Body of pancreas (tissue), 4 donors: Measurements from ENCODE around the gene GPR3. TPM values are rescaled to one million over a fixed set of nuclear protein-coding genes. Genes with fewer than 3 reads are reported as not detected.

Experiments
- ATAC-seq: fragments of 150-250 bp; one replicate; pipeline ENCODE4 v1.9.1; 2016
- DNase-seq, 4 donors: peaks; one replicate each; pipeline ENCODE4 v3.0.0-alpha.2; 2019
- H3K27ac ChIP-seq, 4 donors: fragments of 200-600 bp; sonication (generic); 1 replicate in 3 of 4; 2 replicates in 1 of 4; pipeline versions ENCODE4 v1.5.1 to v1.6.1; 2016 to 2019; ENCODE audit warnings: mild to moderate bottlenecking in 1 of 4, mixed read lengths in 1 of 4, moderate library complexity in 1 of 4
- H3K27me3 ChIP-seq, 2 donors: fragments of 200-600 bp; sonication (generic); one replicate each; pipeline ENCODE4 v1.6.0; 2016; ENCODE audit warnings: mild to moderate bottlenecking in 1 of 2
- H3K36me3 ChIP-seq, 2 donors: fragments of 200-600 bp; sonication (generic); replicated peaks in 1 of 2; 2 replicates each; pipeline ENCODE4 v1.5.1; 2016; ENCODE audit warnings: low read depth in 2 of 2; ENCODE audit not compliant: insufficient read depth in 1 of 2
- H3K4me1 ChIP-seq: fragments of 200-600 bp; sonication (generic); one replicate; pipeline ENCODE4 v1.6.0; 2016
- H3K4me3 ChIP-seq, 2 donors: fragments of 200-600 bp; sonication (generic); 1 replicate in 1 of 2; 2 replicates in 1 of 2; pipeline ENCODE4 v1.5.1; 2016 to 2019
- H3K9me3 ChIP-seq, 3 donors: fragments of 200-600 bp; sonication (generic); 1 replicate in 2 of 3; 2 replicates in 1 of 3; pipeline ENCODE4 v1.5.1; 2016
- POLR2A ChIP-seq, 3 donors: fragments of 450-650 bp; IDR thresholded peaks; one replicate each; pipeline ENCODE4 v1.6.1; 2016; ENCODE audit warnings: antibody characterized with exemption in 3 of 3, mild to moderate bottlenecking in 2 of 3
- WGBS, 2 donors: methylation state at CpG; one replicate each; pipeline ENCODE4 v1.1.5; 2017; 5-methylcytosine and 5-hydroxymethylcytosine counted together
- intact Hi-C: fragments of 100-400 bp; cut with DNase I; formaldehyde crosslinking; loops from one replicate; pipeline ENCODE4 v1.15.1; 2023
- total RNA-seq, 2 donors: library from RNA; depleted of rRNA; stranded (reverse); fragments of >200 nt; gene quantifications; one replicate each; pipeline ENCODE4 v1.1.0, GENCODE V29; 2016
- TF ChIP-seq, protein P1 (sequence below), 7 experiments: fragments of 450-650 bp in 4 of 7; fragments of 200-600 bp in 3 of 7; sonication (generic) in 3 of 7; IDR thresholded peaks; one replicate each; pipeline ENCODE4 v1.5.1; 2016 to 2019; ENCODE audit warnings: antibody characterized with exemption in 7 of 7

Gene GPR3
- total RNA-seq, 2 donors from 2014 or later: not detected

DNA sequence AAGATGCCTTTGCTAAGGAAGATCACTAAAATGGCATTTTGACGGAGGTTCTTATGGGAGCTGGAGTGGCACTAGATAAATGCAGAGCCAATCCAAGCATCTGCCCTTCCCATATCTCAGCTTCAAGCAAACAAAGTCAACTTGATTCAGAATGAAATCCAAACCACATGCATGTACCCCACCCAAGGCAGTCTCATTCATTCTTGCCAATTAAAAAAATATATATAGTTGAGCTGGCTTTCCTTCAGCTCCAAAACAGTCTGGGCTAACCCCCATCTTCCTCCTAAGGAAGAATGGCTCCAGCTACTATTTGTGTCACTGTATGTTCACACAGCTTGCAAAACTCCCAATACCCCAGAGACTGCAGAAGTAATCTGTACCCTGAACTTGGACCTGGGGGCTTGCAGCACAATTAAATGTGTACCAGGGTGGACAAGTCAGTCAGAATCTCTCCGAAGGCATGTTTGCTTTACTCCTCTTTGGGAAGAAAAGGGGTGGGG lies 35.4 kb downstream of the GPR3 start:
- Histone ChIP-seq H3K36me3 (peaks cover 0 to 12% of the 10 kb centered on the region in 2 donors), H3K9me3 (no peaks in the 10 kb centered on the region), H3K27me3 (no peaks in the 10 kb centered on the region), H3K27ac (peak overlapping the region in 2 of 4 donors; percentile 29 to 50), H3K4me3 (no peak overlapping the region), H3K4me1 (peaks cover 19% of the 10 kb centered on the region)
- 41 to 52% methylated on average over 2 of the region's 2 CpGs for WGBS, 2 donors
- DNase-seq: no peak
- TF ChIP-seq, protein P1, sequence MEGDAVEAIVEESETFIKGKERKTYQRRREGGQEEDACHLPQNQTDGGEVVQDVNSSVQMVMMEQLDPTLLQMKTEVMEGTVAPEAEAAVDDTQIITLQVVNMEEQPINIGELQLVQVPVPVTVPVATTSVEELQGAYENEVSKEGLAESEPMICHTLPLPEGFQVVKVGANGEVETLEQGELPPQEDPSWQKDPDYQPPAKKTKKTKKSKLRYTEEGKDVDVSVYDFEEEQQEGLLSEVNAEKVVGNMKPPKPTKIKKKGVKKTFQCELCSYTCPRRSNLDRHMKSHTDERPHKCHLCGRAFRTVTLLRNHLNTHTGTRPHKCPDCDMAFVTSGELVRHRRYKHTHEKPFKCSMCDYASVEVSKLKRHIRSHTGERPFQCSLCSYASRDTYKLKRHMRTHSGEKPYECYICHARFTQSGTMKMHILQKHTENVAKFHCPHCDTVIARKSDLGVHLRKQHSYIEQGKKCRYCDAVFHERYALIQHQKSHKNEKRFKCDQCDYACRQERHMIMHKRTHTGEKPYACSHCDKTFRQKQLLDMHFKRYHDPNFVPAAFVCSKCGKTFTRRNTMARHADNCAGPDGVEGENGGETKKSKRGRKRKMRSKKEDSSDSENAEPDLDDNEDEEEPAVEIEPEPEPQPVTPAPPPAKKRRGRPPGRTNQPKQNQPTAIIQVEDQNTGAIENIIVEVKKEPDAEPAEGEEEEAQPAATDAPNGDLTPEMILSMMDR (IDR thresholded peaks at IDR 0.05): no peak
- no peak for TF ChIP-seq POLR2A (IDR thresholded peaks at IDR 0.05)
- intact Hi-C loops: no loop called here
- no peak for ATAC-seq

DNA sequence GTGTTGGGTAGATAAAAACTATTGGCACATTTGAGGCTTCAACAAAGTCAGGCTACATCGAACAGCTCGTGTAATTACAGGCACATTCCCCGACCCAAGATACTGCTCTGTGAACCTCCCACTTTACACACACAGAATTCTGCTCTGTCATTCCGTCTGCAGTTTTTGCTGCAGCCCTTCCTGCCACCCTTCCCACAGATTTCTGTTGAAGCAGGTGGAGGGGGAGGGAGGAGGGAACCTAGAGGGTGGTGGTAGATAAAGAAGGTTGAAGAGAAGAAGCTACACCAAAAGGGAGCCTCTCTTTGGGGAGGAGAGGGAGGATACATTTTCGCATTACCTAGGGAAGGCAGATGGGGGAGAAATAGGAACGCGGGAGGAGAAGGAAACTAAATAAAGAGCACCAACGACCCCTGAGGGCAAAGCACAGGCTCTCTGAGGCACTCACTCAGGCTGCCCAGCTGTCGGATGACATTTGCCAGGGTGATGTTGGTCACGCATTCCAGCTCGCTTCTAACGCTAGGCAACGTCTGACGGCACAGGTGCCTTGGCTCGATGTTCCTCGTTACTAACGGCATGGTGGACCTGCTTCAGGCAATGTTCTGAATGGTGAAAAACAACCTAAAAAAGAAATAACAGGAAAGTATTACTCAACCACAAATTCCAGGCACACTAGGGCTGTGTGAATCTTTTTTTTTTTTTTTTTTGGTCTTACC lies 36.0 kb downstream of the GPR3 start:
- H3K36me3 ChIP-seq: peaks cover 0 to 12% of the 10 kb centered on the region in 2 donors
- H3K4me1 ChIP-seq: peaks cover 25% of the 10 kb centered on the region
- H3K4me3 ChIP-seq: no peak overlapping the region
- no peak for TF ChIP-seq POLR2A (IDR thresholded peaks at IDR 0.05)
- TF ChIP-seq, protein P1 (IDR thresholded peaks at IDR 0.05): no peak
- peak in 2 of 4 donors; percentile 21 to 43 for DNase-seq
- 50 to 68% methylated on average over 17 of the region's 17 CpGs for whole genome bisulfite sequencing, 2 donors
- peak; percentile 40 for ATAC-seq
- H3K27ac ChIP-seq: peak overlapping the region in 2 of 4 donors; percentile 29 to 50
- H3K27me3 ChIP-seq: no peaks in the 10 kb centered on the region
- no peaks in the 10 kb centered on the region for H3K9me3 ChIP-seq
- intact Hi-C loops: no loop called here

DNA sequence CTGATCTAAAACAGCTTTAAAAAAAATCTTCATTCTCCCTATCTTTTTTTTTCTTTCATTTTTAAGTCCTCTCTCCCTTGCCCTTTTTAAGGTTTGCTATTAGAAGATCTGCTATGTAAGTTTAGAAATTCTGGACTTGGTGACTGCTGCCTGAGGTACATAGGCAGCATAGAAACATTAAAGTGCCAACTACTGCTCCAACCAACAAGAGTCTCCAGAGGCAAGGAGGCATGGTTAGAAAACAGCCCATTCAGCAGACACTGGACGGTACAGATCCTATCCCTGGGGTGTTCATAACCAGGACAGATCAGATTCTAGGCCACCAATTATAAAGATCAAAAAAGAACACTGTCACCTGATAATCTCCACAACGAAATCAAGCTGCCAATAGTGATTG lies 36.6 kb downstream of the GPR3 start:
- Histone ChIP-seq H3K4me3 (no peak overlapping the region), H3K27ac (peak overlapping the region in 2 of 4 donors; percentile 15 to 50)

DNA sequence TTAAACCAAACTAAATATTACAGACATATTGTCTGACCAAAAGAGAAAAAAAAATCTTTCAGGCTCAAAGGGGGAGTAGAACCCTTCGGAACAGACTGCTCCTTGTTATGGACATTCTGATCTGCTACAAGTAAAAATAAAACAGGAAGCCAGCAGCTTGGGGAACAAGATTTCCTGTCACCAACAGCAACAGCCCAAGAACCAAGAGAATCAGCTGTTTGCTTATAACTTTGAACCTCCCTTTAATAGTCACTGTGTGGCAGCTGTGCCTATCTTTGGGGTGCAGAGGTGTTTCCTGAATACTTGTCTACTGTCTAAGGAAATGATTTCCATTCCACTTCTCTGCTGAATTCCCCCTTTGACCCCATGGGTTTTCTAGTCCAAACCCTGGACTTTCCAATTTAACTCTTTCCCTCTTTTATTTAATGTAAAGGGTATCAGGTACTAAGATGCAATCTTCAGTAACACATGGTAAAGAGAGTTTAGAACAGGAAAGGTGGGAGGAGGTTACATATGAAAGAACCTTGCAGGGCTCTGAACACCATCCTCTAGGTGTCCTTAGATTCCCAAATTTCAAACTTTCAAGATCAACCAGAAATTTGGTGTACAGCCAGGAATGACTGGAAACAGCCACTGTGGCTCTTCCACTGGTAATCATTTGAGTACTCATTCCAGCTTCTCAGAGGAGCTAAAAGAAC lies 38.6 kb downstream of the GPR3 start:
- peak overlapping the region in 2 of 4 donors; percentile 50 to 54 for H3K27ac ChIP-seq
- 50 to 57% methylated on average over 1 of the region's 1 CpG for WGBS, 2 donors
- DNase-seq (peak in 1 of 4 donors; percentile 45), ATAC-seq (no peak)
- H3K9me3 ChIP-seq: no peaks in the 10 kb centered on the region
- peaks cover 0 to 9% of the 10 kb centered on the region in 2 donors for H3K36me3 ChIP-seq
- no peak overlapping the region for H3K4me3 ChIP-seq
- H3K4me1 ChIP-seq: peaks cover 47% of the 10 kb centered on the region
- TF ChIP-seq, protein P1 (IDR thresholded peaks at IDR 0.05): no peak
- no peak for TF ChIP-seq POLR2A (IDR thresholded peaks at IDR 0.05)
- H3K27me3 ChIP-seq: no peaks in the 10 kb centered on the region
- intact Hi-C loops: no loop called here

More for the DNA sequence above, 36.6 kb downstream of the GPR3 start:
- no peak for TF ChIP-seq POLR2A (IDR thresholded peaks at IDR 0.05)
- TF ChIP-seq, protein P1 (IDR thresholded peaks at IDR 0.05): no peak
- intact Hi-C loops: no loop called here
- no peaks in the 10 kb centered on the region for H3K27me3 ChIP-seq
- no peaks in the 10 kb centered on the region for H3K9me3 ChIP-seq
- H3K36me3 ChIP-seq: peaks cover 0 to 12% of the 10 kb centered on the region in 2 donors
- WGBS, 2 donors: 25 to 50% methylated on average over 2 of the region's 2 CpGs
- H3K4me1 ChIP-seq: peaks cover 30% of the 10 kb centered on the region
- no peak for ATAC-seq
- DNase-seq: no peak
